PC-9 (cell line): Measurements from ENCODE around the gene CFAP46. TPM values are rescaled to one million over a fixed set of nuclear protein-coding genes. Genes with fewer than 3 reads are reported as not detected.

Experiments
- BruUV-seq: library from RNA; stranded (reverse); fragments of 400-500 nt; replicated peaks from 2 replicates; lab custom pipeline; 2021; lab: Mats Ljungman, UMichigan
- CTCF ChIA-PET: fragments of 300-600 bp; sonication (Branson Sonifier 250); formaldehyde crosslinking; loops from one replicate; lab custom pipeline; 2022; ENCODE audit warnings: antibody characterized with exemption; lab: Charles Lee
- POLR2A ChIA-PET: fragments of 300-600 bp; sonication (Branson Sonifier 250); formaldehyde crosslinking; loops from one replicate; lab custom pipeline; 2022; ENCODE audit warnings: antibody characterized with exemption; ENCODE audit not compliant: unreplicated experiment; lab: Charles Lee
- DNase-seq, 2 experiments: peaks; one replicate each; pipeline versions ENCODE4 v3.0.0 to v3.0.0-alpha.2; 2015 to 2022; ENCODE audit warnings: mixed read lengths in 1 of 2
- H2AFZ ChIP-seq: fragments of 200-600 bp; sonication (generic); 2 replicates; pipeline ENCODE4 v1.8.1; 2017; ENCODE audit warnings: antibody characterized with exemption
- H3F3A ChIP-seq: fragments of 200-600 bp; sonication (generic); 2 replicates; pipeline ENCODE4 v1.8.1; 2017; ENCODE audit warnings: antibody characterized with exemption, mild to moderate bottlenecking, low read depth; ENCODE audit not compliant: insufficient read depth
- H3K27ac ChIP-seq: fragments of 200-600 bp; sonication (generic); 2 replicates; pipeline ENCODE4 v1.6.1; 2016; ENCODE audit warnings: mixed run types
- H3K27me3 ChIP-seq: fragments of 200-600 bp; sonication (generic); 2 replicates; pipeline ENCODE4 v1.6.1; 2016; ENCODE audit warnings: low read depth, mixed run types; ENCODE audit not compliant: insufficient read depth
- H3K36me3 ChIP-seq: fragments of 200-600 bp; sonication (generic); 2 replicates; pipeline ENCODE4 v1.6.1; 2016; ENCODE audit warnings: low read depth, mixed run types
- H3K4me1 ChIP-seq: fragments of 200-600 bp; sonication (generic); replicated peaks from 2 replicates; pipeline ENCODE4 v1.6.1; 2016; ENCODE audit warnings: mixed run types; ENCODE audit not compliant: insufficient read depth
- H3K4me2 ChIP-seq: fragments of 200-600 bp; sonication (generic); 2 replicates; pipeline ENCODE4 v1.6.1; 2017; ENCODE audit warnings: mixed run types
- H3K4me3 ChIP-seq: fragments of 200-600 bp; sonication (generic); 2 replicates; pipeline ENCODE4 v1.6.1; 2016; ENCODE audit warnings: mixed run types
- H3K79me2 ChIP-seq: fragments of 200-600 bp; sonication (generic); 2 replicates; pipeline ENCODE4 v1.6.1; 2017; ENCODE audit warnings: low read depth, mixed run types
- H3K9me2 ChIP-seq: fragments of 200-600 bp; sonication (generic); 2 replicates; pipeline ENCODE4 v1.8.1; 2017; ENCODE audit warnings: mild to moderate bottlenecking; ENCODE audit not compliant: insufficient read depth
- H3K9me3 ChIP-seq: fragments of 200-600 bp; sonication (generic); 2 replicates; pipeline ENCODE4 v1.8.1; 2016; ENCODE audit warnings: low read depth; ENCODE audit not compliant: insufficient read depth
- H4K20me1 ChIP-seq: fragments of 200-600 bp; sonication (generic); 2 replicates; pipeline ENCODE4 v1.8.1; 2017; ENCODE audit not compliant: insufficient read depth
- EZH2 ChIP-seq: fragments of 200-600 bp; sonication (generic); IDR thresholded peaks from 2 replicates; pipeline ENCODE4 v1.8.0; 2017; ENCODE audit warnings: antibody characterized with exemption, low read depth
- intact Hi-C: fragments of 100-400 bp; cut with micrococcal nuclease; formaldehyde crosslinking; loops from one replicate; pipeline ENCODE4 v1.10.0; 2022; ENCODE audit not compliant: unreplicated experiment
- total RNA-seq: library from RNA; stranded (reverse); gene quantifications from 2 replicates; pipeline ENCODE4 v1.2.3, GENCODE V29; 2021
- TF ChIP-seq, protein P1 (sequence below): fragments of 200-600 bp; sonication (generic); conservative IDR thresholded peaks from 2 replicates; pipeline ENCODE4 v1.6.1; 2017; ENCODE audit warnings: mixed run types, antibody characterized with exemption, mild to moderate bottlenecking, moderate library complexity

Gene CFAP46
- total RNA-seq, 1 experiment from 2014 or later: not detected

DNA sequence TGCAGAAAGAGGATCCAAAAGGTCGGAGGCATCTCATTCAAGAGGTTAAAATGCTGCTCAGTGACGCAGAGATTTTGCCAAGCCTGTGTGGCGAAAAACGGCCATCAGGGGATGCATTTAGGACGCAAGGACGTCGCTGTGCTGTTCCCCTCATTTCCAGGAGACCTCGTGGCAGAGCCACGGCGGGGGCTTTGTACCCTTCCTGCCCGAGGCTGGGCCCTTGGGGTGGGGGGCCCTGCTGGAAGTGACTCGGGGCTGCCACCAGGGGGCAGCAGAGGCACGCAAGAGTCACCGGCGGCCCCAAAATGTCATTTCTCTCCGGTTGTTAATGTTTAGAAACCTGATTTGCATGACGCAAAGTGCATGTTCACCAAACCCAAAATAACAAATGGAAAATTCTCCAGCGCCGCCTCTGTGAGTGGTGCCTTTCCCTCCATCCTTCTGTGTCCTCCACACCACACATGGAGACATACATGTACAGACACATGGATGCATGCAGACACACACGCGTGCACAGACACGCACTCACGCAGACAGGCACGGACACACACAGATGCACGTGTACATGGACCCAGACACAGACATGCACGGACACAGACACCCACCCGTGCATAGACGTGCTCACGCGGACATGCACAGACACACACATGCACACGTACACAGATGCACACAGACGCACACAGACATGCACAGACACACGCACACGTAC, 105.4 kb downstream of the CFAP46 start:
- peak in 1 of 2 experiments; percentile 30 for DNase-seq

DNA sequence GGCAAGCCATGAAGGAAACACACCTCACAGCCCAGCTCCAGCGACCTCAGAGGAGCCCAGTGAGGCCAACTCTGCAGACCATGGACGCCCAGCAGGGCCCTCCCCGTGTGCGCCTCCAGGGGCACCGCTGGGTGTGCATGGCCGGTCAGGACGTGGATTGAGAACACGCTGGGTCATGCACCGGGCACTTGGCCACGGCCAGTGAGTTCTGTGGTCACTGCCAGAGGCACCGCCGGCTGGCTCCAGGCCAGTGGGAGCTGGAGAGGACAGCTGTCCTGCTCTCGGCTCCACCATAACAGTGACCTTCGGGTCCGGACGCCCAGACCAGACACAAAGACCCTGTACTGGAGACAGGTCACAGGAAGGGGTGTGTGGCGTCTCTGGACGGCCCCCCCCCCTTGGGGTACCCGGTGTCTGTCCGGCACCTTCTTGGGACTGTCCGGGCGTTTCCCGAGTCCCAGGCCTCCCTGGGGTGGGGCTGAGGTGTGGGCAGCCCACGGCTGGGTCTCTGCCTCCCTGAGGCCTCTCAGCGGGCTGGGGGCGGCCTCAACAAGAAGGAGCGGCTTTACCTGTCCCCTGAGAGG, 106.0 kb downstream of the CFAP46 start:
- TF ChIP-seq, protein P1, sequence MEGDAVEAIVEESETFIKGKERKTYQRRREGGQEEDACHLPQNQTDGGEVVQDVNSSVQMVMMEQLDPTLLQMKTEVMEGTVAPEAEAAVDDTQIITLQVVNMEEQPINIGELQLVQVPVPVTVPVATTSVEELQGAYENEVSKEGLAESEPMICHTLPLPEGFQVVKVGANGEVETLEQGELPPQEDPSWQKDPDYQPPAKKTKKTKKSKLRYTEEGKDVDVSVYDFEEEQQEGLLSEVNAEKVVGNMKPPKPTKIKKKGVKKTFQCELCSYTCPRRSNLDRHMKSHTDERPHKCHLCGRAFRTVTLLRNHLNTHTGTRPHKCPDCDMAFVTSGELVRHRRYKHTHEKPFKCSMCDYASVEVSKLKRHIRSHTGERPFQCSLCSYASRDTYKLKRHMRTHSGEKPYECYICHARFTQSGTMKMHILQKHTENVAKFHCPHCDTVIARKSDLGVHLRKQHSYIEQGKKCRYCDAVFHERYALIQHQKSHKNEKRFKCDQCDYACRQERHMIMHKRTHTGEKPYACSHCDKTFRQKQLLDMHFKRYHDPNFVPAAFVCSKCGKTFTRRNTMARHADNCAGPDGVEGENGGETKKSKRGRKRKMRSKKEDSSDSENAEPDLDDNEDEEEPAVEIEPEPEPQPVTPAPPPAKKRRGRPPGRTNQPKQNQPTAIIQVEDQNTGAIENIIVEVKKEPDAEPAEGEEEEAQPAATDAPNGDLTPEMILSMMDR: no peak
- no peak for TF ChIP-seq EZH2
- H3K36me3 ChIP-seq: no peaks in the 10 kb centered on the region
- no peaks in the 10 kb centered on the region for H3K9me3 ChIP-seq
- no peaks in the 10 kb centered on the region for H4K20me1 ChIP-seq
- H3K4me2 ChIP-seq: no peak overlapping the region
- H3K4me3 ChIP-seq: no peak overlapping the region
- no peak overlapping the region for H2AFZ ChIP-seq
- H3K27me3 ChIP-seq: peaks cover 21% of the 10 kb centered on the region
- intact Hi-C loops: no loop called here
- H3K27ac ChIP-seq: no peak overlapping the region
- no peaks in the 10 kb centered on the region for H3K79me2 ChIP-seq
- no peaks in the 10 kb centered on the region for H3K4me1 ChIP-seq
- peaks cover 4% of the 10 kb centered on the region; the same call in 1 of the 2 replicates for H3F3A ChIP-seq
- no TSS peak for BruUV-seq
- CTCF ChIA-PET: no interaction called here
- POLR2A ChIA-PET: no interaction called here
- H3K9me2 ChIP-seq: no peaks in the 10 kb centered on the region
- DNase-seq: peak in 1 of 2 experiments; percentile 15

More for the DNA sequence above, 105.4 kb downstream of the CFAP46 start:
- H3K27me3 ChIP-seq: peaks cover 24% of the 10 kb centered on the region
- H3K9me3 ChIP-seq: 0 out of 2 replicates have a peak, but pooled peaks cover 3% of the 10 kb centered on the region
- H4K20me1 ChIP-seq: no peaks in the 10 kb centered on the region
- intact Hi-C loops: no loop called here
- H3K4me3 ChIP-seq: no peak overlapping the region
- ChIA-PET POLR2A (no interaction called here), CTCF (no interaction called here)
- H3K9me2 ChIP-seq: no peaks in the 10 kb centered on the region
- no peaks in the 10 kb centered on the region for H3K36me3 ChIP-seq
- BruUV-seq: no TSS peak
- no peaks in the 10 kb centered on the region for H3K79me2 ChIP-seq
- no peak overlapping the region for H3K4me2 ChIP-seq
- H3K27ac ChIP-seq: no peak overlapping the region
- TF ChIP-seq, protein P1: peak; percentile 86
- no peak for TF ChIP-seq EZH2
- no peaks in the 10 kb centered on the region for H3K4me1 ChIP-seq
- H3F3A ChIP-seq: peaks cover 4% of the 10 kb centered on the region; the same call in 1 of the 2 replicates
- no peak overlapping the region for H2AFZ ChIP-seq

DNA sequence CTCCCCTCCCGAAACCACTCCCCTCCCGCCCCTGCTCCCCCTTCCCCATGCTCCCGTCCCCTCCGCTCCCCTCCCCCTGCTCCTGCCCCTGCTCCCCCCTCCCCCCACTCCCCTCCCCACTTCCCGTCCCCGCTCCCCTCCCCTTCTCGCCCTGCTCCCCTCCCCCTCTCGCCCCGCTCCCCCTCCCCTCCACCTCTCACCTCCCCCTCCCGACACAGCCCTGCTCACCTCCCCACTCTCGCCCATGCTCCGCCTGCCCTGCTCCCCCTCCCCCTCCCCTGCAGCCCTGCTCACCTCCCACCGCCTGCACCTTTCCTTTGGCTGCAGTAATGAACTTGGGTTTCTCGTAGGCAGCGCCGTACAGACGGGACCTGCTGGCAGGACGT, 106.5 kb downstream of the CFAP46 start:
- Histone ChIP-seq H3K4me3 (no peak overlapping the region), H3F3A (peaks cover 4% of the 10 kb centered on the region; the same call in 1 of the 2 replicates), H3K27me3 (peaks cover 21% of the 10 kb centered on the region), H2AFZ (no peak overlapping the region), H3K9me2 (no peaks in the 10 kb centered on the region), H3K27ac (no peak overlapping the region), H3K4me2 (no peak overlapping the region), H3K79me2 (no peaks in the 10 kb centered on the region), H4K20me1 (no peaks in the 10 kb centered on the region), H3K4me1 (no peaks in the 10 kb centered on the region), H3K36me3 (no peaks in the 10 kb centered on the region), H3K9me3 (no peaks in the 10 kb centered on the region)
- no peak for DNase-seq
- CTCF ChIA-PET: no interaction called here
- POLR2A ChIA-PET: no interaction called here
- intact Hi-C loops: no loop called here
- TF ChIP-seq EZH2: no peak
- TF ChIP-seq, protein P1: no peak
- no TSS peak for BruUV-seq
